DOHH2 (cell line): Measurements from ENCODE around the gene ZNF541.

ENCODE experiments used
- H3F3A ChIP-seq: fragments of 200-600 bp; sonication (generic), shearing (Covaris generic); 2 replicates; pipeline ENCODE4 v1.6.0; 2016; ENCODE audit warnings: antibody characterized with exemption, mild to moderate bottlenecking; ENCODE audit not compliant: control insufficient read depth, insufficient read depth
- H3K27ac ChIP-seq: fragments of 200-600 bp; sonication (generic); 2 replicates; pipeline ENCODE4 v1.5.1; 2014; ENCODE audit warnings: low read depth, mild to moderate bottlenecking, low read length, moderate library complexity
- H3K27me3 ChIP-seq: fragments of 200-600 bp; sonication (generic); 2 replicates; pipeline ENCODE4 v1.6.1; 2014; ENCODE audit warnings: mild to moderate bottlenecking, low read length, mixed read lengths; ENCODE audit not compliant: control insufficient read depth
- H3K36me3 ChIP-seq: fragments of 200-600 bp; sonication (generic); 2 replicates; pipeline ENCODE4 v1.6.1; 2014; ENCODE audit warnings: mild to moderate bottlenecking, low read length, moderate library complexity, mixed read lengths; ENCODE audit not compliant: control insufficient read depth
- H3K4me1 ChIP-seq: fragments of 200-600 bp; sonication (generic); 2 replicates; pipeline ENCODE4 v1.6.1; 2014; ENCODE audit warnings: mild to moderate bottlenecking, low read length, mixed read lengths; ENCODE audit not compliant: control insufficient read depth
- H3K4me2 ChIP-seq: fragments of 200-600 bp; sonication (generic); 2 replicates; pipeline ENCODE4 v1.6.0; 2014; ENCODE audit warnings: mild to moderate bottlenecking, low read length, moderate library complexity
- H3K4me3 ChIP-seq: fragments of 200-600 bp; sonication (generic); 2 replicates; pipeline ENCODE4 v1.5.1; 2014; ENCODE audit warnings: mild to moderate bottlenecking, low read length, mixed read lengths
- H3K79me2 ChIP-seq: fragments of 200-600 bp; sonication (generic); 2 replicates; pipeline ENCODE4 v1.6.1; 2014; ENCODE audit warnings: mild to moderate bottlenecking, low read length, mixed read lengths; ENCODE audit not compliant: control insufficient read depth
- H3K9me2 ChIP-seq: fragments of 200-600 bp; sonication (generic); replicated peaks from 2 replicates; pipeline ENCODE4 v1.6.1; 2014; ENCODE audit warnings: mild to moderate bottlenecking, low read length, mixed read lengths; ENCODE audit not compliant: control insufficient read depth
- H3K9me3 ChIP-seq: fragments of 200-600 bp; sonication (generic); 2 replicates; pipeline ENCODE4 v1.6.1; 2014; ENCODE audit warnings: antibody characterized with exemption, low read length, mixed read lengths; ENCODE audit not compliant: control insufficient read depth, insufficient read depth
- H4K20me1 ChIP-seq: fragments of 200-600 bp; sonication (generic); 2 replicates; pipeline ENCODE4 v1.6.0; 2014; ENCODE audit warnings: low read depth, mild to moderate bottlenecking, antibody characterized with exemption, low read length, moderate library complexity; ENCODE audit not compliant: control insufficient read depth, insufficient read depth
- EZH2phosphoT487 ChIP-seq: fragments of 200-600 bp; sonication (generic); IDR thresholded peaks from 2 replicates; pipeline ENCODE4 v1.6.1; 2017; ENCODE audit warnings: borderline replicate concordance, mild to moderate bottlenecking, antibody characterized with exemption, low read length, moderate library complexity, mixed read lengths
- TF ChIP-seq, protein P1 (sequence below): fragments of 200-600 bp; sonication (generic); IDR thresholded peaks from one replicate; pipeline ENCODE4 v1.5.1; 2014; ENCODE audit warnings: antibody characterized with exemption, mild to moderate bottlenecking, low read depth, low read length; ENCODE audit not compliant: poor library complexity, severe bottlenecking

Gene ZNF541

DNA sequence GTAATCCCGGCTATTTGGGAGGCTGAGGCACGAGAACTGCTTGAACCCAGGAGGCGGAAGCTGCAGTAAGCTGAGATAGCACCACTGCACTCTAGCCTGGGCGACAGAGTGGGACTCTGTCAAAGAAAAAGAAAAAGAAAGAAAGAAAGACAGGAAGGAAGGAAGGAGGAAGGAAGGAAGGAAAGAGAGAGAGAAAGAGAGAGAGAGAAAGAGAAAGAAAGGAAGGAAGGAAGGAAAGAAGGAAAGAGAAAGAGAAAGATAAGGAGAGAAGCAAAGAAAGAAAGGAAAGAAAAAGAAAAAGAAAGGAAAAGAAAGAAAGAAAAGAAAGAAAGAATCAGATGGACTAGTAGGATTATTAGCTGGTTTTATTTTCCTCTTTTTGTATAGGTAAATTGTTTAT, 22.8 kb downstream of the ZNF541 start:
- no peak overlapping the region for H3K4me3 ChIP-seq
- H3K36me3 ChIP-seq, result no peaks in the 10 kb centered on the region
- peaks cover 32% of the 10 kb centered on the region for H3K4me1 ChIP-seq
- no peaks in the 10 kb centered on the region for H3F3A ChIP-seq
- TF ChIP-seq, protein P1, sequence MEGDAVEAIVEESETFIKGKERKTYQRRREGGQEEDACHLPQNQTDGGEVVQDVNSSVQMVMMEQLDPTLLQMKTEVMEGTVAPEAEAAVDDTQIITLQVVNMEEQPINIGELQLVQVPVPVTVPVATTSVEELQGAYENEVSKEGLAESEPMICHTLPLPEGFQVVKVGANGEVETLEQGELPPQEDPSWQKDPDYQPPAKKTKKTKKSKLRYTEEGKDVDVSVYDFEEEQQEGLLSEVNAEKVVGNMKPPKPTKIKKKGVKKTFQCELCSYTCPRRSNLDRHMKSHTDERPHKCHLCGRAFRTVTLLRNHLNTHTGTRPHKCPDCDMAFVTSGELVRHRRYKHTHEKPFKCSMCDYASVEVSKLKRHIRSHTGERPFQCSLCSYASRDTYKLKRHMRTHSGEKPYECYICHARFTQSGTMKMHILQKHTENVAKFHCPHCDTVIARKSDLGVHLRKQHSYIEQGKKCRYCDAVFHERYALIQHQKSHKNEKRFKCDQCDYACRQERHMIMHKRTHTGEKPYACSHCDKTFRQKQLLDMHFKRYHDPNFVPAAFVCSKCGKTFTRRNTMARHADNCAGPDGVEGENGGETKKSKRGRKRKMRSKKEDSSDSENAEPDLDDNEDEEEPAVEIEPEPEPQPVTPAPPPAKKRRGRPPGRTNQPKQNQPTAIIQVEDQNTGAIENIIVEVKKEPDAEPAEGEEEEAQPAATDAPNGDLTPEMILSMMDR, result no peak
- TF ChIP-seq EZH2phosphoT487, result no peak
- no peaks in the 10 kb centered on the region for H4K20me1 ChIP-seq
- H3K9me2 ChIP-seq, result no peaks in the 10 kb centered on the region
- no peak overlapping the region for H3K4me2 ChIP-seq
- no peaks in the 10 kb centered on the region for H3K27me3 ChIP-seq
- H3K27ac ChIP-seq, result no peak overlapping the region
- H3K79me2 ChIP-seq, result no peaks in the 10 kb centered on the region
- H3K9me3 ChIP-seq, result no peaks in the 10 kb centered on the region

DNA sequence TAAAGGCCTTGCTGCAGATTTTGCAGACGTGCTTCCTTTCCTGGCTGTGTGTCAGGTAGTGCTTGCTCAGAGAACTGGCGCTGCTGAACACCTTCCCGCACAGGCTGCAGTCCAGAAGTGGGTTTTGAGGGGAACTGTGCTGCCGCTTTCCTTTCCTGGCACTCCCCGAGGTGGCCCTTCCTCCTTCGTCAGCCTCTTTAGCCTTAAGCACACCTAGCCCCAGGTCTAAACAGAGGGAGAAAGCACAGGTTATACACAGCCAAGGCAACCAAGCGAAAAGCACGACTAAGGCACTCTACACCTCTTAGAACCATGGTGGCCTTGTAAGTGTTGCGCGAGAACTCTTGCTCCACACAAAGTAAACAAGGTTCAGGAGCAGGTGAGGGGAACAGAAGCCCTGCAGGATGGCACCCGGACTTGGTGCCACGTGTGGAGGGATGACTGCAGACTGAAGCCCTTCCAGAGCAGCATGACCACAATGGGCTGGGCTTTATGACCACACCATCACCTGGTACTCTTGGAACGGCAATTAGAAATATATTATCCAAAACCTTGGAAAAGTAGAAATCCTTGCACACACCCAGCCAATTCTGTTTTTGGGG, 23.6 kb downstream of the ZNF541 start:
- Histone ChIP-seq H3K4me2 (no peak overlapping the region), H3K4me3 (no peak overlapping the region), H3K36me3 (no peaks in the 10 kb centered on the region), H3K9me2 (no peaks in the 10 kb centered on the region), H3K27ac (no peak overlapping the region), H3K4me1 (peaks cover 30% of the 10 kb centered on the region), H4K20me1 (no peaks in the 10 kb centered on the region), H3F3A (no peaks in the 10 kb centered on the region), H3K9me3 (no peaks in the 10 kb centered on the region), H3K79me2 (no peaks in the 10 kb centered on the region), H3K27me3 (no peaks in the 10 kb centered on the region)
- no peak for TF ChIP-seq EZH2phosphoT487
- TF ChIP-seq, protein P1, result no peak

DNA sequence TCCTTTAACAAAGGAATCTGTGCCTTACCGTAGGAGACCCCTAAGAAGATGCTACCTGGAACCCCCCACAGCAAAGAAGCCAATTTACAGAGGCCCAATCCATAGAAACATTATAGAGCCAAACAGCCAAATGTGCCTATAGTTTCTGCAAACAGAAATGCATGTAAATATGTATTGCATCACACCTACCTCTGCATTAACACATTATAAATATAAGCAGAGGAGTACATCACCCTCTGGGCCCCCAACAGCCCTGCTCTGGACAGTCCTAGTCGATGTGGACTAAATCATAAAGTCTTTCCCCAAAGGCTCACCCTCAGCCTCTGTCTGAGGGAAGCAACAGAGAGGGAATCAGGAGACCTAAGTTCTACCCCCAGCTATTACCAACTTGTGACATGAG, 25.7 kb downstream of the ZNF541 start:
- Histone ChIP-seq H3K9me3 (no peaks in the 10 kb centered on the region), H4K20me1 (no peaks in the 10 kb centered on the region), H3K4me3 (no peak overlapping the region), H3K27ac (no peak overlapping the region), H3K4me2 (no peak overlapping the region), H3F3A (no peaks in the 10 kb centered on the region), H3K9me2 (no peaks in the 10 kb centered on the region), H3K4me1 (peaks cover 15% of the 10 kb centered on the region), H3K79me2 (no peaks in the 10 kb centered on the region), H3K27me3 (no peaks in the 10 kb centered on the region), H3K36me3 (no peaks in the 10 kb centered on the region)
- no peak for TF ChIP-seq EZH2phosphoT487
- TF ChIP-seq, protein P1, result no peak
